H9 (cell line): ENCODE data around the gene CHCHD10. TPM values are rescaled to one million over a fixed set of nuclear protein-coding genes. Genes with fewer than 3 reads are reported as not detected.

Source experiments
- DNase-seq: peaks from one replicate; pipeline ENCODE4 v3.0.0-alpha.2; 2017
- H2AFZ ChIP-seq: one replicate; pipeline ENCODE4 v1.6.1; 2013; ENCODE audit warnings: mild to moderate bottlenecking, low read length, control low read depth, moderate library complexity
- H2AK5ac ChIP-seq: 2 replicates; pipeline ENCODE4 v1.6.1; 2013; ENCODE audit warnings: low read length, control low read depth, mixed read lengths; ENCODE audit not compliant: insufficient read length
- H2BK120ac ChIP-seq: one replicate; pipeline ENCODE4 v1.6.1; 2013; ENCODE audit warnings: low read depth, mild to moderate bottlenecking, low read length, control low read depth, inconsistent platforms; ENCODE audit not compliant: poor library complexity, severe bottlenecking
- H2BK12ac ChIP-seq: 2 replicates; pipeline ENCODE4 v1.6.1; 2013; ENCODE audit warnings: low read length, control low read depth, mixed read lengths, low read depth; ENCODE audit not compliant: insufficient read length
- H2BK15ac ChIP-seq: 2 replicates; pipeline ENCODE4 v1.6.1; 2013; ENCODE audit warnings: low read depth, low read length, control low read depth
- H2BK20ac ChIP-seq: one replicate; pipeline ENCODE4 v1.6.1; 2013; ENCODE audit warnings: low read depth, mild to moderate bottlenecking, low read length, control low read depth, inconsistent platforms; ENCODE audit not compliant: poor library complexity, severe bottlenecking
- H2BK5ac ChIP-seq: 2 replicates; pipeline ENCODE4 v1.6.1; 2013; ENCODE audit warnings: low read length, control low read depth, mixed read lengths; ENCODE audit not compliant: insufficient read length
- H3K14ac ChIP-seq: 2 replicates; pipeline ENCODE4 v1.6.1; 2013; ENCODE audit warnings: low read length, control low read depth; ENCODE audit not compliant: insufficient read depth
- H3K18ac ChIP-seq: 2 replicates; pipeline ENCODE4 v1.6.1; 2013; ENCODE audit warnings: low read depth, mild to moderate bottlenecking, mixed read lengths, low read length, control low read depth; ENCODE audit not compliant: insufficient read length
- H3K23ac ChIP-seq: 2 replicates; pipeline ENCODE4 v1.6.1; 2013; ENCODE audit warnings: low read length, control low read depth, mixed read lengths, low read depth; ENCODE audit not compliant: insufficient read length
- H3K23me2 ChIP-seq: 2 replicates; pipeline ENCODE4 v1.6.1; 2013; ENCODE audit warnings: low read depth, mild to moderate bottlenecking, mixed read lengths, low read length, control low read depth; ENCODE audit not compliant: insufficient read length, poor library complexity, severe bottlenecking
- H3K27ac ChIP-seq: 2 replicates; pipeline ENCODE4 v1.5.1; 2013; ENCODE audit warnings: low read length, control low read depth, mixed read lengths, low read depth; ENCODE audit not compliant: insufficient read length
- H3K27me3 ChIP-seq: 2 replicates; pipeline ENCODE4 v1.6.1; 2013; ENCODE audit warnings: low read length, control low read depth, inconsistent platforms; ENCODE audit not compliant: insufficient read depth
- H3K4ac ChIP-seq: 2 replicates; pipeline ENCODE4 v1.6.1; 2013; ENCODE audit warnings: low read depth, mild to moderate bottlenecking, control low read depth, inconsistent platforms, low read length, moderate library complexity
- H3K4me1 ChIP-seq: 2 replicates; pipeline ENCODE4 v1.6.1; 2013; ENCODE audit warnings: low read length, control low read depth, inconsistent platforms; ENCODE audit not compliant: insufficient read depth
- H3K4me2 ChIP-seq: 2 replicates; pipeline ENCODE4 v1.6.1; 2013; ENCODE audit warnings: low read length, control low read depth, mixed read lengths; ENCODE audit not compliant: insufficient read length, insufficient read depth
- H3K56ac ChIP-seq: 2 replicates; pipeline ENCODE4 v1.6.1; 2013; ENCODE audit warnings: low read depth, mild to moderate bottlenecking, mixed read lengths, low read length, control low read depth; ENCODE audit not compliant: insufficient read length
- H3K79me1 ChIP-seq: 2 replicates; pipeline ENCODE4 v1.6.1; 2013; ENCODE audit warnings: low read depth, mild to moderate bottlenecking, moderate library complexity, low read length, control low read depth, inconsistent platforms; ENCODE audit not compliant: insufficient read depth, poor library complexity, severe bottlenecking
- H3K79me2 ChIP-seq: 2 replicates; pipeline ENCODE4 v1.6.1; 2013; ENCODE audit warnings: low read length, control low read depth, inconsistent platforms; ENCODE audit not compliant: insufficient read depth
- H3K9ac ChIP-seq: 2 replicates; pipeline ENCODE4 v1.6.1; 2013; ENCODE audit warnings: low read length, control low read depth, mixed read lengths; ENCODE audit not compliant: insufficient read length; ENCODE audit errors: extremely low read depth
- H3K9me3 ChIP-seq: one replicate; pipeline ENCODE4 v1.6.1; 2013; ENCODE audit warnings: low read depth, low read length, inconsistent platforms; ENCODE audit not compliant: control insufficient read depth
- H3T11ph ChIP-seq: one replicate; pipeline ENCODE4 v1.6.1; 2013; ENCODE audit warnings: mild to moderate bottlenecking, low read length, control low read depth, inconsistent platforms
- H4K20me1 ChIP-seq: one replicate; pipeline ENCODE4 v1.6.1; 2013; ENCODE audit not compliant: control insufficient read depth, insufficient read length, insufficient read depth
- H4K5ac ChIP-seq: 2 replicates; pipeline ENCODE4 v1.6.1; 2013; ENCODE audit warnings: low read depth, mild to moderate bottlenecking, mixed read lengths, low read length, control low read depth; ENCODE audit not compliant: insufficient read length
- H4K8ac ChIP-seq: replicated peaks from 2 replicates; pipeline ENCODE4 v1.6.1; 2013; ENCODE audit warnings: low read length, control low read depth, mixed read lengths, low read depth; ENCODE audit not compliant: insufficient read length
- H4K91ac ChIP-seq: 2 replicates; pipeline ENCODE4 v1.6.1; 2013; ENCODE audit warnings: low read depth, mild to moderate bottlenecking, moderate library complexity, mixed read lengths, low read length, control low read depth; ENCODE audit not compliant: insufficient read length
- H3K27ac Mint-ChIP-seq, 3 experiments: 2 replicates in 2 of 3; 3 replicates in 1 of 3; pipeline ENCODE4 v1.8.0; 2020 to 2021; ENCODE audit warnings: mixed read lengths in 3 of 3, mild to moderate bottlenecking in 1 of 3, moderate library complexity in 1 of 3
- H3K27me3 Mint-ChIP-seq: 2 replicates; pipeline ENCODE4 v1.8.0; 2021; ENCODE audit warnings: low read depth, mild to moderate bottlenecking, moderate library complexity, mixed read lengths
- H3K36me3 Mint-ChIP-seq, 3 experiments: 2 replicates in 2 of 3; 3 replicates in 1 of 3; pipeline ENCODE4 v1.8.0; 2020 to 2021; ENCODE audit warnings: low read depth in 3 of 3, mixed read lengths in 3 of 3; ENCODE audit not compliant: insufficient read depth in 1 of 3
- H3K4me1 Mint-ChIP-seq, 2 experiments: 2 replicates each; pipeline ENCODE4 v1.8.0; 2020; ENCODE audit warnings: mixed read lengths in 2 of 2
- H3K4me3 Mint-ChIP-seq, 2 experiments: 2 replicates in 1 of 2; 3 replicates in 1 of 2; pipeline ENCODE4 v1.8.0; 2020 to 2021; ENCODE audit warnings: mild to moderate bottlenecking in 2 of 2, mixed read lengths in 2 of 2, moderate library complexity in 1 of 2
- H3K9me3 Mint-ChIP-seq, 2 experiments: 2 replicates in 1 of 2; 3 replicates in 1 of 2; pipeline ENCODE4 v1.8.0; 2020; ENCODE audit warnings: mild to moderate bottlenecking in 2 of 2, mixed read lengths in 2 of 2, moderate library complexity in 1 of 2
- WGBS: extraction: QIAGEN DNeasy Blood & Tissue Kit; methylation state at CpG from one replicate; pipeline ENCODE4 v1.1.7; 2013; ENCODE audit warnings: missing lambda C conversion rate, low lambda C conversion rate, mixed read lengths; ENCODE audit not compliant: insufficient read length; ENCODE audit errors: extremely low coverage; 5-methylcytosine and 5-hydroxymethylcytosine counted together
- total RNA-seq: library from RNA; stranded (reverse); gene quantifications from 2 replicates; pipeline ENCODE4 v1.2.1, GENCODE V29; 2021
- TF ChIP-seq, protein P1 (sequence below): fragments of 200-600 bp; sonication (generic); conservative IDR thresholded peaks from 3 replicates; pipeline ENCODE4 v1.8.0; 2021; ENCODE audit warnings: antibody characterized with exemption, mild to moderate bottlenecking

Gene CHCHD10
- total RNA-seq, 1 experiment from 2014 or later = 53.7 TPM

DNA sequence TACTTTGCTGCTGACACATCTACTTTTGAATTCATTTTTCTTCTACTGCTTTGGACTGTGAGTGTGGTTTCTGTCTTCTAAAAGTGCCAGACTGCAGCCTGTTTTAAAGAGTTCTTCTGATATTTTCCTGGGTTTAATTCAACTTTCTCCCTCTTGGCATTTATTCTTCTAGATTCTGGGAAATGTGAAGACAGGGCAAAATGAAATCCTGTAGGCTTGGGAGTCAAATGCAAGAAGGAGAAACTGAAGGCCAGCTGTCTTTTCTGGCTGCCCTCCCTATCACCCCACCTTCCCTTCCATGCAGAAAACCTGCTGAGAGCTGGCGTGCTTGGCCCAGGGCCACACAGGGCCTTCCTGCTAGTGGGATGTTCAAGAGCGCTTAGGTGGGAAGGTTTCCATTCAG is 24.5 kb downstream of the CHCHD10 start:
- no peaks in the 10 kb centered on the region for H3K9me3 ChIP-seq
- H3K79me2 ChIP-seq = no peaks in the 10 kb centered on the region
- H3K27me3 Mint-ChIP-seq = no peaks in the 10 kb centered on the region
- H2BK120ac ChIP-seq = no peak overlapping the region
- no peak overlapping the region for H2BK12ac ChIP-seq
- no peak overlapping the region for H2AK5ac ChIP-seq
- H4K91ac ChIP-seq = no peak overlapping the region
- no peak overlapping the region for H3K4me2 ChIP-seq
- no peak overlapping the region for H3K14ac ChIP-seq
- no peak overlapping the region for H3K56ac ChIP-seq
- DNase-seq = no peak
- no peak overlapping the region for H2BK5ac ChIP-seq
- TF ChIP-seq, protein P1, sequence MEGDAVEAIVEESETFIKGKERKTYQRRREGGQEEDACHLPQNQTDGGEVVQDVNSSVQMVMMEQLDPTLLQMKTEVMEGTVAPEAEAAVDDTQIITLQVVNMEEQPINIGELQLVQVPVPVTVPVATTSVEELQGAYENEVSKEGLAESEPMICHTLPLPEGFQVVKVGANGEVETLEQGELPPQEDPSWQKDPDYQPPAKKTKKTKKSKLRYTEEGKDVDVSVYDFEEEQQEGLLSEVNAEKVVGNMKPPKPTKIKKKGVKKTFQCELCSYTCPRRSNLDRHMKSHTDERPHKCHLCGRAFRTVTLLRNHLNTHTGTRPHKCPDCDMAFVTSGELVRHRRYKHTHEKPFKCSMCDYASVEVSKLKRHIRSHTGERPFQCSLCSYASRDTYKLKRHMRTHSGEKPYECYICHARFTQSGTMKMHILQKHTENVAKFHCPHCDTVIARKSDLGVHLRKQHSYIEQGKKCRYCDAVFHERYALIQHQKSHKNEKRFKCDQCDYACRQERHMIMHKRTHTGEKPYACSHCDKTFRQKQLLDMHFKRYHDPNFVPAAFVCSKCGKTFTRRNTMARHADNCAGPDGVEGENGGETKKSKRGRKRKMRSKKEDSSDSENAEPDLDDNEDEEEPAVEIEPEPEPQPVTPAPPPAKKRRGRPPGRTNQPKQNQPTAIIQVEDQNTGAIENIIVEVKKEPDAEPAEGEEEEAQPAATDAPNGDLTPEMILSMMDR = no peak
- H2BK15ac ChIP-seq = no peak overlapping the region
- H3K27ac Mint-ChIP-seq = no peak overlapping the region
- H3K4me3 Mint-ChIP-seq = no peak overlapping the region
- H4K8ac ChIP-seq = no peak overlapping the region
- H3T11ph ChIP-seq = no peak overlapping the region
- H3K27me3 ChIP-seq = no peaks in the 10 kb centered on the region
- no peak overlapping the region for H3K23ac ChIP-seq
- H2BK20ac ChIP-seq = no peak overlapping the region
- H3K23me2 ChIP-seq = no peaks in the 10 kb centered on the region
- H3K27ac ChIP-seq = no peak overlapping the region
- H3K18ac ChIP-seq = no peak overlapping the region
- no peaks in the 10 kb centered on the region; the same call in 1 of the 2 replicates for H3K4me1 ChIP-seq
- H4K20me1 ChIP-seq = no peaks in the 10 kb centered on the region
- WGBS = no CpG with 5 or more reads among the region's 2 CpGs
- H3K9me3 Mint-ChIP-seq = no peaks in the 10 kb centered on the region
- H3K4me1 Mint-ChIP-seq = no peaks in the 10 kb centered on the region; a peak in 1 of 4 replicates
- H2AFZ ChIP-seq = no peak overlapping the region
- H3K36me3 Mint-ChIP-seq = peaks cover 16 to 25% (median 18%) of the 10 kb centered on the region in 3 experiments
- no peak overlapping the region for H3K9ac ChIP-seq
- no peak overlapping the region for H4K5ac ChIP-seq
- no peak overlapping the region for H3K4ac ChIP-seq
- H3K79me1 ChIP-seq = no peaks in the 10 kb centered on the region
